Esophagus mucosa (tissue), 1 donor: ENCODE measurements around the gene CHCHD3. TPM values are rescaled to one million over a fixed set of nuclear protein-coding genes. Genes with fewer than 3 reads are reported as not detected.
"Not testable (repeated sequence)": the region's sequence is repeated elsewhere in the genome, so short reads cannot be mapped to it uniquely, and the experiment has no call there.

Experiments
- ATAC-seq: fragments of 200-7000 bp; cut with Tn5 transposase; one replicate; pipeline ENCODE4 v1.9.1; 2020
- total RNA-seq: library from RNA; stranded (reverse); gene quantifications from one replicate; pipeline ENCODE4 v1.2.4, GENCODE V29; 2023
- donor health status: DM: yes; HTN: yes; CAD: no.

Gene CHCHD3
- total RNA-seq, 1 donor from 2014 or later: 33.1 TPM

DNA sequence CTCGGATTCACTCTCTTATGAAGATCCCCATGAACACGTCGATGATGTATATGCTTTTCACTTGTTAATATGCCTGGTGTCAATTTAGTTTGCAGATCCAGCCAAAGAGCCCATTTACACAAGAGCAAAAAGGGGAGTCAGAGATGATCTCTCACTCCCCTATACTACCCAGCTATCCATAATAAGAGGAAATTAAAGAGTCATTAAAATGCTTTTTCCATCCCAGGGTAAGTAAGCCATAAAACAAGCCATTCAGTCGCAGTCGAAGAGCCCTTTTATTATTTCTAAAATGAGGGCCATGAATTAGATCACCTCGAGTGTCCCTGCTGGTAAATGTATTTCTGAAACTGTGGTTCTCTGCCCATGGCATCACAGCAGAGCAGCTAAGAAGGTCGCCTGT lies 41.2 kb downstream of the CHCHD3 start:
- ATAC-seq: no peak

DNA sequence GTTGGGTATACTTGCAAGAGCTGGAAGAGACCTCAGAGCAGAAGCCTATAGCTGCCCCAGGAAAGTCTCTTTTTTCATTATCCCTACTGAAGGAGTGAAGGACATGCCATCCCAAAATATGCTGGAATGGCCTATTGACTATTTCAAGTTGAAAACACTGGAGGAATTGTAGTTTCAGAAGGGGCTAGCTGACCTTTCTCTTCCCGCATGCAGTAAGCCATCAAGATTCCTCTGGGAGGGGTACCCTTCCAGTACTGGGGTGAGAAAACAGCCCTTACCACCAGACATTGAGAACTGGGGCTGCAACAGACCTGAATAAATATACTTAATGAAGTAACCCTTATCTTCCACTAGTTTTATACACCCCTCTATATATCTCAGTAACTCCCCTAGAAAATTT lies 41.7 kb downstream of the CHCHD3 start:
- no peak for ATAC-seq

DNA sequence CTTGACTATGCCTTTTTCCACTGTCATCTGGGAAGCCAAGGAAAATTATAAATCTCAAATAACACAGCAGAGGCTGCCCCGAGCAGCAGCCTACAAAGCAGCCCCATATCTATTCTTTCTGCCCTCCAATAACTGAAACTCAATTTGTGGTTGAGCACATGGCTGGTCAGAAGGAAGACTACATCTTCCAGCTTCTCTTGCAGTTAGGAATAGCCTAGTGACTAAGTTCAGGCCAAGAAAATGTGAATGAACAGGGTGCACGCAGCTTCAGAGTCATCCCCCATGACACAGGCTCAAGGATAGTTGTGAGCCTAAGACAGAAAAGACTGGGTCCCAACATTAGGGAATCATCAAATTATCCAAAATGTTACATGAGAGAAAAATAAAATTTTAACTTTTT lies 42.3 kb downstream of the CHCHD3 start:
- ATAC-seq: no peak

DNA sequence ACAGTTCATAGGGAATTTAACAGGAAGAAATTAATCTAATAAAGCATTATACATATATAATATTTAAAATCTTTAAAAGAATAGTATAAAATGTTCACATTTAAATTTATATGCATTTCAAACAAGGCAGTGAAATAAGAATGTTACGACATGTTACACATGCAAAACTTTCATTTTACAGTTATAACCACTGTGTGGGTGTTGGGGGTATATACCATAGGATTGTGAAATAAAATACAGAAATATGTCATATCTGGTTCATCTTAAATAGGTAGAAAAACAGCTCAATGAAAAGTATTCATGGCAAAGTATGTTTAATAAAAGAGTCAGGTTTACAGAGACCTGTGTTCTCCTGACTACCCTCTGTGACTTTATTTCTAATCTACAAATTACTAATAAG lies 45.6 kb downstream of the CHCHD3 start:
- ATAC-seq: no peak

DNA sequence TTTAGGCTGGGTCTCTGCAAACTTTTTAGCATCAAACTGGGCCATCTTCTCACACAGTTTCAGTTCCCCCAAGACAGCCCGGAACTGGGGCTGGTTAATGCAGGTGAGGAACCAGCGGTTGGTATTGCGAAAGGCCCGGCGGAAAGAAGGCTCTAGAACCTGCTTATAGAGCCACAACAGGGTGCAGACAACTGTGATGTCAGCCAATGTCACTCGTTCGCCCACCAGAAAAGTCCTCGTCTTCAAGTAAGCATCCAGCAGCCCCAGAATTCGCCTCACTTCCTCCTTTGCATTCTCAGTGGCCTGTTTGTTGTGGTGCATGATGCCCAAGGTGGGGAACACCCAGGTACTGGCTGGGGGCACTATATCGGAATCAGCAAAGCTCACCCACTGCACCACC lies 46.6 kb downstream of the CHCHD3 start:
- ATAC-seq: not testable (repeated sequence)

DNA sequence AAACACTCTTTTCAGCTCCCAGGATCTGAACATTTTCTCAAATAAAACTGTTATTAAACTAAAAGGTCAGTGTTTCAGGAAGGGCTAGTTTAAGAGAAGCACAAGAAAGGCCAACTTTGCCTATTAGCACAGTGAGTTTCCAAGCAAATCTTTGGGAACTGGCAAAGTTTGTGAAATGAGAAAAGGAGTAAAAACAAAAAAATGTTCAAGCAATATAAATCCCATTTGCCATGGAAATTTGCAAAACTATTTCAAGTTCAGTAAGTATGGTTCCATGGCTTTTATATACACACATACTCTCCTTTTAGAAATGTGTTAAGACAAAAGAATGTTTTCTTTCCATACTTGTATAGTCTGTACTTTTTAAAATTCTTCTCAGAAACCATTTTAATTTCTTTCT lies 51.5 kb downstream of the CHCHD3 start:
- no peak for ATAC-seq

DNA sequence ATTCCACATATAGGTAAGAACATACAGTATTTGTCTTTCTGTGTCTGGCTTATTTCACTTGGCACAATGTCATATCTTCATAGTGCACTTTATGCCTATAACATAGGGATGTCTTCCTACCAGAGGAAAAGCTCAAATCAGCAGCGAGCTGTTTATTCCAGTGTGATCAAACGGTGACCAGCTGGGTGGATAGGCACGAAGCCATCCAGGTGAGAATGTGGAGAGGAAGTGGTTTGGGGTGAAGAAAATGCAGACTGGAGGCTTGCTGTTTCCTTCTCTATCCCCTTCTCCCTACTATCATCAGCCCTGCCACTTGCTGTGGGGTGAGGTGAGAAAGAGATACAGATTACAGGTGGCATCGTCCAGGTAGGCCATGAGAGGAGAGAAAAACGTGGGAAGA lies 52.4 kb downstream of the CHCHD3 start:
- no peak for ATAC-seq

DNA sequence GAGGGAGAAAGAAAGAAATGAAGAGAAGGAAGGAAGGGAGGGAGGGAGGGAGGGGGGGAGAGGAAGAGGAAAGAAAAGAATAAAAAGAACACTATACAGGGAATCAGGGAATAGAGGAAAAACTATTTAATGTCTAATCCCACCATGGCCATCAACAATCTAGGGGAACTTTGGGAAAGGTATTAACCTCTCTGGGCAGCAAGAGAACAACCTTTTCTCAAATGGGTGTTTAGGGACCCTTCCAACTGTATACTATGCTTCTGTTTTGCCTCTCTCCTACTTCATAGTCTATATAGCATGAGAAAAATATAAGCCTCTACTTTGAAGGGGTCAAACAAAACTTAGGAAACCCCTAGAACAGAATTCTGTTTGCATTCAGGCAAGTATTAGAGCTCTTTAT lies 54.5 kb downstream of the CHCHD3 start:
- ATAC-seq: no peak

DNA sequence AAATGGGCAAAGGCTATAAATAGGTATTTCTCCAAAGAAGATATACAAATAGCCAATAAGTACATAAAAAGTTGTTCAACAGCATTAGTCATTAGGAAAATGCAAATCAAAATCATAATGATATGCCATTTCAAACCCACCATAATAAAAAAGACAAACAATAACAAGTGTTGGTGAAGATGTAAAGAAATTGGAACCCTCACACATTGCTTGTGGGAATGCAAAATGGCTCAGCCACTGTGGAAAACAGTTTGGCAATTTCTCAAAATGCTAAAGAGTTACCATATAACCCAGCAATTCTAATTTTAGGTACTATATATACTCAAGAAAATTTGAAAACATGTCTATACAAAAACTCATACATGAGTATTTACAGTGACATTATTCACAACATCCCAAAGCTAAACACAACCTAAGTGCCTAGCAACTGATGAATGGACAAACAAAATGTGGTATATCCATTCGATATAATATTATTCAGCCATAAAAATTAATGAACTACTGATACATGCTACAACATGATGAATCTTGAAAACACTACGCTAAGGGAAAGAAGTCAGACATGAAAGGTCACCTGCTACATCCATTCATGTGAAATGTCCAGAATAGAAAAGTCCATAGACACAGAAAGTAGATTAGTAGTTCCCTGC lies 55.6 kb downstream of the CHCHD3 start:
- ATAC-seq: no peak

DNA sequence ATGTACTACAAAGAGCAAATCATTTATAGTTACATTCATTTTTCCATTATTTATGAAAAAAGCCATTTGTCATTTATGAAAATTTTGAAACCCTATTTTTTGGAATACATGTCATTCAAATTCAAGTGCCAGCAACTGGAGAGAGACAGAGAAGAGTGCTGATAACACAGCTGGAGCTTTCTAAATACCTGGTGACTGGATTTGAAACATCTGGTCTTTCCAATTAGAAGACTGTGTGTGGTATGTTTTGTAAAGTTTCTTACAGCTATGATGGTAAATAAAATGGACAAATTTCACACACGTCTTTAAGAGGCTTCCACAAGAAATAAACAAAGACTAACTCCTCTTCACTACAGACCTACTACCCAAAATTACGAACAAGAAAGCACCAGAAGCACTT lies 56.8 kb downstream of the CHCHD3 start:
- no peak for ATAC-seq

DNA sequence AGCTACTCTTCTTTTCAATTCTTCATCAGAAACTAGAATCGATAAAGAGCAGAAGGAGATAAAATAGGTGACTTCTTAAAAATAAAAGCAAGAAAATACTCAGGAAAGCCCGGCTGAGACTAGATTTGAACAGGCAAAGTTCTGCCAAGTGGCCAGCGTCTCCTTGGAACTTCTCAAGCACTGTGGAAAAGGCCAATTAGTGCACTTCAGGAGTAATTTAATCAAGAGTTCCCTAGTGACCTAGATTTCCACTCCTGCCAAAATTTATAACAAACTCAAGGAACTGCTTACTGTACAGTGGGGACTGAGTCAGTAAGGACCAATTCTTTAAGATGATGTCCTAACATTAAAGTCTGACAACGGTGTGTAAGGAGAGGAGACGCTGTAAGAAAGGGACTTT lies 57.3 kb downstream of the CHCHD3 start:
- no peak for ATAC-seq

DNA sequence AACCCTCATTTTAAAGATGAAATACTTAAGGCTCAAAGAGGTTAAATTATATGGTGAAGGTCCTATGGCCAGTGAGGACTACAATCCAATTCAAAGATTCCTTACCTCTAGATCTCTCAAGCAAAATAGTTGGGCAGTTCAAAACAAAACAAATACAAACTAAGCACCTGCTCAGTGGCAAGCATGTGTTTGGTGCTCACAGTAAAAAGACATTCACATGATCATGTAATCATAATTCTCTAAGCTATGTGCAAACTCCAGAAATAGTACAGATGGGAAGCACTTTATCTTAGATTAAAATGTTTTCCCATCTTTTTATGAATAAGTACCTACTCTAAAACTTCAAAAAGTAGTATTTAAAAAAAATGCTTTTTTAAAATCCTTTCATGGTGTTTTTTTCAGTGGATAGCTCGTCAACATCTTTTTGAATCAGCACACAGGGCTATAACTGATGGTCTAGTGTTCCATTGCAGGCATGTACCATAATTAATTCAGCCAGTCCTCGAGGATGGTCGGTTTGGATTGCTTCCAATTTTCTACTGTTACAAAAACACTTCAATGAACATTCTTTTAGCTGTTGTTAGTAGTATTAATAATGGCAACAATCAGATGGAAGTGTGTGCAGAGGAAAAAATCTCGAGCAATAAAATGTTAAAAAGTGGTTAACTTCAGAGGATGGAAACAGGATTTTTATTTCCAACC lies 58.4 kb downstream of the CHCHD3 start:
- no peak for ATAC-seq

DNA sequence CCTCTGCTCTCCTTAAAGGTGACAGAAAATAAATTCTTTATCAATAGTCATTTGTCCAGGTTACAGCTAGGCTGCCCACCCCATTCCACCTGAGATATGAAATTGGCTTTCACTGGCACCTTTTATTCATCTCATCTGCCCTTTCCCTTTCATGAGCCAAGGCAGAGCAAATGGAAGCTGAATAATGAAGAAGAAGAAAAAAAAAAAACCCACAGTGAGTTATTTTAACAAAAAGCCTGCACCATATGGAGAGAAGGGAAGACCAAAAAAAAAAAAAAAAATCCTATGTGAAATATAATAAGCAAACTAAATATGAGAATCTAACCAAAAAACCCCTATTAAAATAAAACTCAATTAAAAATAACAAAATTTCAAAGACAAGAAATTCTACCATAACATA lies 59.2 kb downstream of the CHCHD3 start:
- no peak for ATAC-seq

DNA sequence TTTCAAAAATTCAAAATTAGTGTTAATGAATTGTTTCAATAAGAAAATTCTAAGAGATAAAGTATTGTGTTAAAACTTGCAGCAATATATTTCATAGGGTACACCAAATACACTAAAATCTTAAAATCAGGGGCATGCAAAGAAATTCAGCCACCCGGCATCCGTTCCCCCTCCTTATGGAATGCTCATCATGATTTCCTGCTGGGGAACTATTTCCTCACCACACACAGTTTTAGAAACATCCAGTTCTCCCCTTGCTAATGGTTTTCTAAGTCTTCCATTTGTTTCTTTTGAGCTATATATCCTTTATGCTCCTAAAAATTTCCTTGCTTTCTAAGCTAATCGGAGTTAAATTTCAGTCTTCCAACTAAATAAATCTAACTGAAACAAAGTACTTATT lies 60.7 kb downstream of the CHCHD3 start:
- ATAC-seq: no peak

DNA sequence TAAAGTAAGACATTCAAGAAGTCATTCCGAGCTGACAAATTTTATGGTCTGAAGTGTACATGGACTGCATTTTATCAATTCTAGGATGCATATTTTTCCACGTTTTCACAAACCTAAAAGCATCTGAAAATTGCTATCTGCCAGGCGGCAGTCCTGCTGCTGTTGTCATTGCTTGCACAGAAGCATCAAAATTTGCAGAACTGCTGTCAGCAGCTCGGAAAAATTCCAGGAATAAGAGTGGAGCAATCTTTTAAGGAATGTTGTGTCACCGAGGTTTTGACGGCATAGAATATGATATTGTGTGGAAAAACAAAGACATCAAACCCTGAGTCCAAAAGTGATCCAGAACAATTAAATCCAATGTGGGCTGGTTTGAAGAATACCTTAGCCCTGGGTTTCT lies 61.4 kb downstream of the CHCHD3 start:
- no peak for ATAC-seq

DNA sequence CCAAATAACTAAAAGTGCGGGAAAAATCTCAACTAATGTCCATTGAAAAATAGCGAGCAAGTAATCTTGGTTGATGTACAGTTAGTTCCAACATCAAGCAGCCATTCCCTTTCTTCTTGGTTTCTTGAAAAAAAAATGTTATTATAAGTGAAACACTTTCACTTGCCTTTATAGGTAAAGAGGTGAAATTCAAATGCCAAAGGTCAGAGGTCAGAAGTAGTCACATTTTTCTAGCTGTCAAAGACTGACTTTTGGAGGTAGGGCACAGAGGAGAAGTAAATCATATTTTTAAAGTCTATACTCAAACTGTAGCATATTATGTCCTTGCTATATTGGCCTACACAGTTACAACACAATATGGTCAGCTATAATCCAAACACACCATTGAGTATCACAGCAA lies 62.3 kb downstream of the CHCHD3 start:
- no peak for ATAC-seq

DNA sequence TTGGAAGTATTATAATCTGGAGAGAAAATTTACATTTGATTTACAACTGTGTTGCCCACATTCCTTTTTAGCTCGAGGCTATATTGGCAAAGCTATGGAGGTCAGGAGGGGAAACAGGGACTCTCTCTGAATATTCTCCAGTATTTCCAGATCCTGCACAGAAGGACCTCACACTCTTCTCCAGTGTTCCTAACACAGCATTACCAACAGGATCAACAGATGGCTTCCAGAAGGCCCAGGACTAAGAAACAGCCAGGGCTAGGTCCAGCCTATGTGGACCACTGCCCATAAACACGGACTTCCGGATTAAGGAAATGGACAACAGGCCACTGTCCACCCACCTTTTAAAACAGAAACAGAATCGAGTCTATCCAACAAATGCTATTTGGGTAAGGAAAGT lies 65.3 kb downstream of the CHCHD3 start:
- ATAC-seq: no peak

DNA sequence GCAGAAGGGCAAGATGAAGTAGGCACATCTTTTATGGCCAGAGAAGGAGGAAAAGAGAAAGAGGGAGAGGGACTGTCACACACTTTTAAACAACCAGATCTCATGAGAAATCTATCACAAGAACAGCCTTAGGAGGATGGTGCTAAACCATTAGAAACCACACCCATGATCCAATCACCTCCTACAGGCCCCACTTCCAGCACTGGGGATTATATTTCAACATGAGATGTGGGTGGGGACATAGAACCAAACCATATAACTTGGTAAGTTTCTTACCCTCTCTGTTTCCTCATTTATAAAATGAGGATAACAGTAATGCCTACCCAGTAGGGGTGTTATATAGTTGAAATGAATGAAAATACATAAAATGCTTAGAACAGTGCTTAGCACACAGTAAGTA lies 66.0 kb downstream of the CHCHD3 start:
- ATAC-seq: no peak

DNA sequence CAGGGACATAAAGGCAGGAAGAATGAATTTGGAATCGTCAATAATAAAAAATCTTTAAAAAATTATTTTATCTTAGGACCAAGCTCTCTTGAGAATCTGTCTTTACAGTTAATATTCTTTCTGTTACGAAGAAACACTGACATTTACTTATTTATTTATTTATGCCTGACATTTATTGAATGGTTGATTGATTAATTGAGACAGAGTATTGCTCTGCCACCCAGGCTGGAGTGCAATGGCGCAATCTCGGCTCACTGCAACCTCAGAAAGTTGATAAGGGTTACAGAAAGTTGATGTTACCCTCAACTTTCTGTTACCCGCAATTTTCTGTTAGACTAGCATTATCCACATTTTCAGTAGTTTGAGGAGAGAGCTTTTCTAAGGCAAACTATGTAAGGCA lies 70.1 kb downstream of the CHCHD3 start:
- ATAC-seq: no peak

DNA sequence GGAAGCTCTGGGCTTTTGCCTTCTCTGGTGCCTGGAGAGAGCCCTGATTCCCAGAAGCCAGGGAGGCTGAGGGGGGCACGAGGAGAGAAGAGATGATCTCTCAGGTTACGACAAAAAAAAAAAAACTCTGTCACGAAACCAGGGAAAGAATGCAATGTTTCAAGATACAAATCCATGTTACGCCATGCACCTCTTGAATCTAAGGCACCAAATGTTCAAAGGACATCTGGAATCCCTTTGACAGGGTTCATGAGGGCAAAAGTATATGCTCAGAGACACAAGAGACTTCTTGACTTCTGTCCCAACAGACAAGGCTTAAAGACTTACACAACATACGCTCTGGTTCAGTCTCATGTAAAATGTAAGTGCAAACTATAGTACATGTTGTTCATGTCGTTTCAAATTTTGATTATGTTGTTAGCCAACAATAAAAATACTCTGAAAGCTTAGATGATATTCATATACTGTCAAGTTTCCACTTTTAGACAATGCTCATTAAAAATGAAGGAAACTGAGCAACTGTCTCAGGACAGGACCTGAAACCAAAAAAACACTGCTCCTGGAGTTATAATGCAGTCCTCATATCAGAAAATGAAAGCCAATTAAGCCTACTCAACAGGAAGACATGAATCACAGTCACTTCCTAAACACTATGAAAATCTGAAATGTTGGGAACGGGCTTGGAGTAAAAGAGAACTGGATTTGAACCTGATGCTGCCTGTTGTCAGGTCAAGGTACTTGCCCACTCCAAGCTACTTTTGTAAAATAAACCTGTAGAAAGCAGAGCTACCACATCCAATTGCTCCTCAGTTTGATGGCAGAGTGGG lies 72.3 kb downstream of the CHCHD3 start:
- no peak for ATAC-seq

DNA sequence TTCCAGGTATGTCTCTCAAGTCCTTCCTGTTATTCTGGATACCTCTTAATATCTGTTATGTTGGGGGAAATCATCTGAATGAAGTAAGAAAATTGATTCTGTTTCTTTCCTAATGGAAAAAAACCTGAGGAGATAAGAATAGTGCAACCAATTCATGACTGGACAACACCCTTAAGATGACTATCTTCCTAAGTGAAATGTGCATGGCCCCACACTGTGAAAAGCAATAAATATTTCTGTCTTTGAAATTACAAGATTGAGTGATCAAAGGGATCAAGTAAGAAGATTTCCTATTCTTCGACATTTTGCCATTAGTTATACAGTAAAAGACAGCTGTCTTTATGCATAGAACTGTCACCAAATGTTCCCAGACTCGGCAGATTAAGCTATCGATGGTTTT lies 73.9 kb downstream of the CHCHD3 start:
- ATAC-seq: no peak

DNA sequence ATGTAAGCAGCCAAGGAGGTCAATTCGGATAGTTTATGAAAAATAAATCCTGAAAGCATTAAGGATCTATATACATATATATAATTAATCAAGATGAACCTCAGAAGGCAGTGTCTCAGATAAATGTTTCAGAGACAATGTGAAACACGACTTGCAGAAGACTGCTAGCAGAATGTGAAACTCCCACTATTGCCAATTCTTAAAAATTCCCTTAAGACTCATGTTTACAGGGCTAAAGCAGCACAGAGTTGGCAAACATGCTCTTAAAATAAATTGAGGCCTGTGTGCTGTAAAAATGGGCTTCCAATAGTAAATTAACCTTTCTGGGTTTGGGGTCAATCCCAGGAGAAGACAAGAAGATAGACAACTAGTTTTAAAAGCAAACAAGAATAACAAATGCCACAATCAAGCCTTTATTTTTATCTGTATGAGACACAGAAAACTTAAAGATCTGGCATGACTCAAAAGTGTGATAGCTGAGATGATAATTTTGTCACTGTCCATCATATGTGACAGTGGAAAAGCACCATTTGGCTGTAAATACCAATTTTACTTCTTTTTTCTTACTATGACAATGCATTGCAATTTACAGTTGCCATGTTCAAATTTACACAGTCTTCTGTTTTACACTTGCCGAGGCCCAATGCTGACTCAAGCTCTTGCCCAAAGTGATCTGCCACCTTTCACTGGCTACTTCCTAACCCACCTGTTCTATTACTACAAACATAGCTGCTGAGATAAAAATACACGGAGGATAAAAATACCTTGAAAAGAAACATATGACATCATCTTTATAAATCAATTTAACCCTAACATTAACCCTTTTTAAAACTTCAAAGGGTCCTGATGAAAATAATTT lies 78.6 kb downstream of the CHCHD3 start:
- ATAC-seq: no peak

DNA sequence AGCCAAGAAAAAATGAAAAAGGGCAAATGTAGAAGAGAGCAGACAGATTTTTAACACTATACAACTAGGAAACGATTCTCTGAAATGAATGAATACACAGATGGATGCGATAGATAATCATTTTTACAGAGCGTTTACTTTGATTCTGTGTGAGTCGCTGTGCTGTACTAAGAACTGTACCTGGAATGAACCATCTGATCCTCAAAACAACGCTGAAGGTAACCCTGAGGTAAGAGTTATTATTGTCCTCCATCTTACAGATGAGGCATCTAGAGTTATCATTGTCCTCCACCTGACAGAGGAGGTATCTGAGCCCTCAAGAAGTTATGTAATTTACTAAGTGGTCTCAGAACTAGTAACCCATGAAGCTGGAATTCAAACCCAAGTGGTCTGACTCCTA lies 80.2 kb downstream of the CHCHD3 start:
- no peak for ATAC-seq
